Peyer's patch (tissue), 4 donors: Measurements from ENCODE around the gene NME4. TPM values are rescaled to one million over a fixed set of nuclear protein-coding genes. Genes with fewer than 3 reads are reported as not detected.
A peak's percentile ranks its signal among the peaks of the same experiment; 100 is the strongest.

Source experiments
- DNase-seq, 3 donors: peaks; one replicate each; pipeline ENCODE4 v3.0.0-alpha.2; 2017 to 2019
- H3K27ac ChIP-seq, 4 donors: fragments of 200-600 bp; sonication (generic); one replicate each; pipeline ENCODE4 v1.5.1; 2016 to 2019
- H3K27me3 ChIP-seq, 2 donors: fragments of 200-600 bp; sonication (generic); one replicate each; pipeline ENCODE4 v1.5.1; 2019
- H3K36me3 ChIP-seq, 3 donors: fragments of 200-600 bp; sonication (generic); one replicate each; pipeline ENCODE4 v1.5.1; 2016 to 2019
- H3K4me1 ChIP-seq, 4 donors: fragments of 200-600 bp; sonication (generic); one replicate each; pipeline ENCODE4 v1.5.1; 2016 to 2019
- H3K4me3 ChIP-seq, 4 donors: fragments of 200-600 bp; sonication (generic); 1 replicate in 3 of 4; 2 replicates in 1 of 4; pipeline ENCODE4 v1.5.1; 2016 to 2019; ENCODE audit warnings: mild to moderate bottlenecking in 1 of 4
- H3K9me3 ChIP-seq, 4 donors: fragments of 200-600 bp; sonication (generic); one replicate each; pipeline ENCODE4 v1.5.1; 2016 to 2019; ENCODE audit warnings: mild to moderate bottlenecking in 1 of 4
- CTCF ChIP-seq, 6 experiments: fragments of 450-650 bp in 4 of 6; fragments of 200-600 bp in 2 of 6; sonication (generic) in 1 of 6; IDR thresholded peaks; one replicate each; pipeline ENCODE4 v1.5.1; 2017 to 2019; ENCODE audit warnings: antibody characterized with exemption in 6 of 6, mild to moderate bottlenecking in 3 of 6, moderate library complexity in 1 of 6
- POLR2A ChIP-seq, 2 donors: fragments of 450-650 bp; IDR thresholded peaks; one replicate each; pipeline ENCODE4 v1.5.1; 2017; ENCODE audit warnings: antibody characterized with exemption in 2 of 2, mild to moderate bottlenecking in 2 of 2, moderate library complexity in 2 of 2
- total RNA-seq, 4 donors: library from RNA; depleted of rRNA; stranded (reverse); fragments of >200 nt; gene quantifications; one replicate each; pipeline ENCODE4 v1.1.0, GENCODE V29; 2016

The NME4 gene
- total RNA-seq, 4 donors from 2014 or later, result 9.6 to 65.2 (median 29.5) TPM

- no peaks in the 10 kb centered on the region for H3K9me3 ChIP-seq
- no peak overlapping the region for H3K4me3 ChIP-seq
- H3K27ac ChIP-seq, result peak overlapping the region in 1 of 4 donors; percentile 86
- H3K27me3 ChIP-seq, result no peaks in the 10 kb centered on the region
- H3K4me1 ChIP-seq, result peaks cover 0 to 35% (median 0%) of the 10 kb centered on the region in 4 donors
- no peak for DNase-seq
- H3K36me3 ChIP-seq, result no peaks in the 10 kb centered on the region
- no peak for TF ChIP-seq CTCF (IDR thresholded peaks at IDR 0.05)
- no peak for TF ChIP-seq POLR2A (IDR thresholded peaks at IDR 0.05)
Measured at GRCh38 chr16:398561-399339, 1.8 kb downstream of the NME4 start.

GRCh38 chr16:399340-400019 is 2.5 kb downstream of the NME4 start:
- peak overlapping the region in 1 of 4 donors; percentile 89 for H3K27ac ChIP-seq
- H3K4me1 ChIP-seq, result peaks cover 0 to 35% (median 0%) of the 10 kb centered on the region in 4 donors
- TF ChIP-seq CTCF (IDR thresholded peaks at IDR 0.05) (no peak), POLR2A (IDR thresholded peaks at IDR 0.05) (no peak)
- H3K9me3 ChIP-seq, result no peaks in the 10 kb centered on the region
- H3K4me3 ChIP-seq, result no peak overlapping the region
- DNase-seq, result no peak
- no peaks in the 10 kb centered on the region for H3K36me3 ChIP-seq
- no peaks in the 10 kb centered on the region for H3K27me3 ChIP-seq

GRCh38 chr16:400061-400591 is 3.1 kb downstream of the NME4 start:
- no peaks in the 10 kb centered on the region for H3K27me3 ChIP-seq
- DNase-seq, result no peak
- TF ChIP-seq POLR2A (IDR thresholded peaks at IDR 0.05) (no peak), CTCF (IDR thresholded peaks at IDR 0.05) (no peak)
- no peaks in the 10 kb centered on the region for H3K36me3 ChIP-seq
- no peaks in the 10 kb centered on the region for H3K9me3 ChIP-seq
- peaks cover 0 to 35% (median 0%) of the 10 kb centered on the region in 4 donors for H3K4me1 ChIP-seq
- peak overlapping the region in 3 of 4 donors; percentile 74 to 89 (median 88) for H3K27ac ChIP-seq
- H3K4me3 ChIP-seq, result peak overlapping the region in 1 of 4 donors; percentile 74

GRCh38 chr16:401468-402348 is 4.7 kb downstream of the NME4 start, which contains the start of gene DECR2:
Gene DECR2, plus strand, starts transcription at chr16:401885. Its CDS starts 79 bp downstream, at chr16:401964.
- TF ChIP-seq POLR2A (IDR thresholded peaks at IDR 0.05) (peak; percentile 59 to 73), CTCF (IDR thresholded peaks at IDR 0.05) (peak in 5 of 6 experiments; percentile 38 to 62 (median 54))
- Histone ChIP-seq H3K27ac (peak within 1 kb of the TSS; percentile 74 to 94 (median 88)), H3K9me3 (no peaks in the 10 kb centered on the region), H3K27me3 (no peaks in the 10 kb centered on the region), H3K4me3 (peak within 1 kb of the TSS; percentile 74 to 87 (median 82)), H3K4me1 (peaks cover 0 to 29% (median 0%) of the 10 kb centered on the region in 4 donors), H3K36me3 (no peaks in the 10 kb centered on the region)
- peak; percentile 98 to 99 (median 99) for DNase-seq

GRCh38 chr16:404971-405486 is 8.0 kb downstream of the NME4 start:
- Histone ChIP-seq H3K9me3 (no peaks in the 10 kb centered on the region), H3K4me3 (no peak overlapping the region), H3K27ac (no peak overlapping the region), H3K4me1 (peaks cover 0 to 18% (median 0%) of the 10 kb centered on the region in 4 donors), H3K36me3 (peaks cover 0 to 5% (median 0%) of the 10 kb centered on the region in 3 donors), H3K27me3 (no peaks in the 10 kb centered on the region)
- no peak for DNase-seq
- TF ChIP-seq POLR2A (IDR thresholded peaks at IDR 0.05) (no peak), CTCF (IDR thresholded peaks at IDR 0.05) (no peak)
